Liver (tissue), 9 donors: ENCODE results near the gene IGF1. TPM values are rescaled to one million over a fixed set of nuclear protein-coding genes. Genes with fewer than 3 reads are reported as not detected.

ENCODE experiments used
- DNase-seq: peaks from one replicate; pipeline ENCODE4 v3.0.0-alpha.2; 2017; ENCODE audit warnings: low spot score
- H3K27ac ChIP-seq, 2 donors: one replicate each; pipeline ENCODE4 v1.7.0; 2013; ENCODE audit warnings: inconsistent platforms in 2 of 2, low read length in 2 of 2, control low read depth in 1 of 2, low read depth in 1 of 2, mild to moderate bottlenecking in 1 of 2
- H3K27me3 ChIP-seq, 4 donors: one replicate each; pipeline versions ENCODE4 v1.6.1 to v1.7.0; 2013; ENCODE audit warnings: low read length in 3 of 4, inconsistent platforms in 1 of 4, mild to moderate bottlenecking in 1 of 4, moderate library complexity in 1 of 4; ENCODE audit not compliant: control insufficient read depth in 4 of 4, insufficient read depth in 4 of 4
- H3K36me3 ChIP-seq, 4 donors: one replicate each; pipeline versions ENCODE4 v1.6.1 to v1.7.0; 2013; ENCODE audit warnings: low read length in 3 of 4, mild to moderate bottlenecking in 3 of 4, low read depth in 1 of 4, moderate library complexity in 1 of 4; ENCODE audit not compliant: control insufficient read depth in 4 of 4, insufficient read depth in 3 of 4
- H3K4me1 ChIP-seq, 4 donors: one replicate each; pipeline versions ENCODE4 v1.6.1 to v1.7.0; 2013; ENCODE audit warnings: low read length in 3 of 4, mild to moderate bottlenecking in 3 of 4, moderate library complexity in 1 of 4; ENCODE audit not compliant: control insufficient read depth in 4 of 4, insufficient read depth in 4 of 4
- H3K4me3 ChIP-seq, 3 donors: one replicate each; pipeline versions ENCODE4 v1.6.1 to v1.7.0; 2013; ENCODE audit warnings: low read length in 3 of 3, control low read depth in 1 of 3, low read depth in 1 of 3, mild to moderate bottlenecking in 1 of 3
- H3K9ac ChIP-seq, 2 donors: one replicate each; pipeline ENCODE4 v1.7.0; 2013; ENCODE audit warnings: low read length in 2 of 2, mild to moderate bottlenecking in 2 of 2, moderate library complexity in 2 of 2, control low read depth in 1 of 2, low read depth in 1 of 2
- H3K9me3 ChIP-seq, 4 donors: one replicate each; pipeline versions ENCODE4 v1.6.1 to v1.7.0; 2013; ENCODE audit warnings: low read length in 3 of 4; ENCODE audit not compliant: control insufficient read depth in 4 of 4
- EGR1 ChIP-seq, 2 donors: IDR thresholded peaks; 2 replicates each; pipeline ENCODE4 v1.6.1; 2016 to 2018; ENCODE audit warnings: antibody characterized with exemption in 2 of 2, low read depth in 2 of 2
- FOXA1 ChIP-seq: IDR thresholded peaks from 2 replicates; pipeline ENCODE4 v1.6.1; 2016; ENCODE audit warnings: antibody characterized with exemption
- FOXA2 ChIP-seq: IDR thresholded peaks from 2 replicates; pipeline ENCODE4 v1.6.1; 2016; ENCODE audit warnings: antibody characterized with exemption
- GABPA ChIP-seq, 2 donors: IDR thresholded peaks in 1 of 2; conservative IDR thresholded peaks in 1 of 2; 2 replicates each; pipeline ENCODE4 v1.6.1; 2016; ENCODE audit warnings: antibody characterized with exemption in 2 of 2, mild to moderate bottlenecking in 1 of 2, moderate library complexity in 1 of 2
- HNF4A ChIP-seq, 2 donors: conservative IDR thresholded peaks; 2 replicates each; pipeline ENCODE4 v1.6.1; 2016; ENCODE audit warnings: antibody characterized with exemption in 2 of 2, mild to moderate bottlenecking in 2 of 2
- JUND ChIP-seq, 2 donors: IDR thresholded peaks; 2 replicates each; pipeline ENCODE4 v1.6.1; 2016; ENCODE audit warnings: antibody characterized with exemption in 2 of 2
- NR2F2 ChIP-seq: IDR thresholded peaks from 2 replicates; pipeline ENCODE4 v1.6.1; 2016; ENCODE audit warnings: antibody characterized with exemption
- RAD21 ChIP-seq, 2 donors: IDR thresholded peaks; 2 replicates each; pipeline ENCODE4 v1.6.1; 2016; ENCODE audit warnings: antibody characterized with exemption in 2 of 2, mild to moderate bottlenecking in 2 of 2
- RXRA ChIP-seq, 2 donors: IDR thresholded peaks; 2 replicates each; pipeline ENCODE4 v1.6.1; 2017 to 2018; ENCODE audit warnings: antibody characterized with exemption in 2 of 2, mild to moderate bottlenecking in 1 of 2
- SP1 ChIP-seq: IDR thresholded peaks from 2 replicates; pipeline ENCODE4 v1.6.1; 2018; ENCODE audit warnings: antibody characterized with exemption, mild to moderate bottlenecking
- TAF1 ChIP-seq: conservative IDR thresholded peaks from 2 replicates; pipeline ENCODE4 v1.6.1; 2016; ENCODE audit warnings: antibody characterized with exemption, mild to moderate bottlenecking
- YY1 ChIP-seq: IDR thresholded peaks from 2 replicates; pipeline ENCODE4 v1.6.1; 2016; ENCODE audit warnings: antibody characterized with exemption, mild to moderate bottlenecking
- WGBS: extraction: QIAGEN DNeasy Blood & Tissue Kit; methylation state at CpG from one replicate; pipeline ENCODE4 v1.1.7; 2013; 5-methylcytosine and 5-hydroxymethylcytosine counted together
- polyA plus RNA-seq, 2 donors: library from polyadenylated mRNA; stranded (reverse) in 1 of 2; unstranded in 1 of 2; fragments of 200-250 nt in 1 of 2; fragments of >200 nt in 1 of 2; fragmentation: Nextera tagmentation in 1 of 2; extraction: Ambion mirVana in 1 of 2; gene quantifications; one replicate each; pipeline versions ENCODE4 v1.2.1 to v1.2.3, GENCODE V29; 2013 to 2015
- total RNA-seq, 2 donors: library from RNA; depleted of rRNA; stranded (reverse); fragments of >200 nt; gene quantifications; one replicate each; pipeline ENCODE4 v1.2.3, GENCODE V29; 2014
- TF ChIP-seq, protein P1 (sequence below): fragments of 150-350 bp; IDR thresholded peaks from 2 replicates; pipeline ENCODE4 v1.5.1; 2017; ENCODE audit warnings: improper control_type of control experiment, low read depth, low read length; ENCODE audit not compliant: missing input control
- TF ChIP-seq, protein P2 (sequence below): IDR thresholded peaks from 2 replicates; pipeline ENCODE4 v1.6.1; 2016; ENCODE audit warnings: antibody characterized with exemption, mild to moderate bottlenecking
- TF ChIP-seq, protein P3 (sequence below): IDR thresholded peaks from 2 replicates; pipeline ENCODE4 v1.6.1; 2016; ENCODE audit warnings: antibody characterized with exemption
- TF ChIP-seq, protein P4 (sequence below): IDR thresholded peaks from 2 replicates; pipeline ENCODE4 v1.6.1; 2016; ENCODE audit warnings: antibody characterized with exemption
- donor health status: healthy.
- donor health status: healthy.
- donor health status: healthy.
- donor health status: healthy.
- donor health status: healthy.

Gene IGF1
- total and polyA plus RNA-seq, 4 donors, result 0.61 to 118 (median 33.3) TPM

DNA sequence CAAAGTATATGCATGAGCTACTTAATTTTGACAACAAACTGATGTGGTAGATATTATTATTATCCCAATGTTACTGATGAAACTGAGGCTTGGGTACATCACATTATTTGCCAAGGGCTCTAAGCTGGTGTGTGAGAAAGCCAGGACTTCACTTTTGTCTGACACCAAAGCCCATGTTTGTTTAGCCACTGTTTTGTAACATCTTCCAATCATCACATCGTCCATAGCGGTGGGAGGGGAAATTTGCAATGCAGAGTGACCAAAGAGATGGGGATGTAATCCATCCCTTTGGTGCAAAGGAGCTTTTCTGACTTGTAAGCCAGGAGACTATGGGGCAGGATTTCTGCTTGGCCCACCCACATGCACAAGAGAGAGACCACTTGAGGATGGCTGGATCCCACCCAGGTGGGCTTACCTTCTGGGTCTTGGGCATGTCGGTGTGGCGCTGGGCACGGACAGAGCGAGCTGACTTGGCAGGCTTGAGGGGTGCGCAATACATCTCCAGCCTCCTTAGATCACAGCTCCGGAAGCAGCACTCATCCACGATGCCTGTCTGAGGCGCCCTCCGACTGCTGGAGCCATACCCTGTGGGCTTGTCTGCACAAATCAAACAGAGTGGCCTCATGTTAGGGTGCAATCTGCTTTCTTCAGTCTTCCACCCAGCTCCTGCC is 61.1 kb downstream of the IGF1 start:
- Histone ChIP-seq H3K4me3 (no peak overlapping the region), H3K9me3 (peaks cover 0 to 8% (median 0%) of the 10 kb centered on the region in 4 donors), H3K9ac (no peak overlapping the region), H3K27ac (no peak overlapping the region), H3K27me3 (no peaks in the 10 kb centered on the region), H3K4me1 (peaks cover 3 to 15% (median 9%) of the 10 kb centered on the region in 4 donors), H3K36me3 (peaks cover 0 to 21% (median 19%) of the 10 kb centered on the region in 4 donors)
- no peak for DNase-seq
- TF ChIP-seq, protein P1, sequence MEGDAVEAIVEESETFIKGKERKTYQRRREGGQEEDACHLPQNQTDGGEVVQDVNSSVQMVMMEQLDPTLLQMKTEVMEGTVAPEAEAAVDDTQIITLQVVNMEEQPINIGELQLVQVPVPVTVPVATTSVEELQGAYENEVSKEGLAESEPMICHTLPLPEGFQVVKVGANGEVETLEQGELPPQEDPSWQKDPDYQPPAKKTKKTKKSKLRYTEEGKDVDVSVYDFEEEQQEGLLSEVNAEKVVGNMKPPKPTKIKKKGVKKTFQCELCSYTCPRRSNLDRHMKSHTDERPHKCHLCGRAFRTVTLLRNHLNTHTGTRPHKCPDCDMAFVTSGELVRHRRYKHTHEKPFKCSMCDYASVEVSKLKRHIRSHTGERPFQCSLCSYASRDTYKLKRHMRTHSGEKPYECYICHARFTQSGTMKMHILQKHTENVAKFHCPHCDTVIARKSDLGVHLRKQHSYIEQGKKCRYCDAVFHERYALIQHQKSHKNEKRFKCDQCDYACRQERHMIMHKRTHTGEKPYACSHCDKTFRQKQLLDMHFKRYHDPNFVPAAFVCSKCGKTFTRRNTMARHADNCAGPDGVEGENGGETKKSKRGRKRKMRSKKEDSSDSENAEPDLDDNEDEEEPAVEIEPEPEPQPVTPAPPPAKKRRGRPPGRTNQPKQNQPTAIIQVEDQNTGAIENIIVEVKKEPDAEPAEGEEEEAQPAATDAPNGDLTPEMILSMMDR, result no peak
- TF ChIP-seq YY1 (peak; percentile 77), FOXA2 (peak; percentile 80), RXRA (IDR thresholded peaks at IDR 0.05) (peak in 1 of 2 donors; percentile 60), RAD21 (IDR thresholded peaks at IDR 0.05) (peak in 1 of 2 donors; percentile 28), HNF4A (conservative IDR thresholded peaks at IDR 0.05) (peak in 1 of 2 donors; percentile 63), FOXA1 (peak; percentile 77), NR2F2 (no peak)
- TF ChIP-seq, protein P2, sequence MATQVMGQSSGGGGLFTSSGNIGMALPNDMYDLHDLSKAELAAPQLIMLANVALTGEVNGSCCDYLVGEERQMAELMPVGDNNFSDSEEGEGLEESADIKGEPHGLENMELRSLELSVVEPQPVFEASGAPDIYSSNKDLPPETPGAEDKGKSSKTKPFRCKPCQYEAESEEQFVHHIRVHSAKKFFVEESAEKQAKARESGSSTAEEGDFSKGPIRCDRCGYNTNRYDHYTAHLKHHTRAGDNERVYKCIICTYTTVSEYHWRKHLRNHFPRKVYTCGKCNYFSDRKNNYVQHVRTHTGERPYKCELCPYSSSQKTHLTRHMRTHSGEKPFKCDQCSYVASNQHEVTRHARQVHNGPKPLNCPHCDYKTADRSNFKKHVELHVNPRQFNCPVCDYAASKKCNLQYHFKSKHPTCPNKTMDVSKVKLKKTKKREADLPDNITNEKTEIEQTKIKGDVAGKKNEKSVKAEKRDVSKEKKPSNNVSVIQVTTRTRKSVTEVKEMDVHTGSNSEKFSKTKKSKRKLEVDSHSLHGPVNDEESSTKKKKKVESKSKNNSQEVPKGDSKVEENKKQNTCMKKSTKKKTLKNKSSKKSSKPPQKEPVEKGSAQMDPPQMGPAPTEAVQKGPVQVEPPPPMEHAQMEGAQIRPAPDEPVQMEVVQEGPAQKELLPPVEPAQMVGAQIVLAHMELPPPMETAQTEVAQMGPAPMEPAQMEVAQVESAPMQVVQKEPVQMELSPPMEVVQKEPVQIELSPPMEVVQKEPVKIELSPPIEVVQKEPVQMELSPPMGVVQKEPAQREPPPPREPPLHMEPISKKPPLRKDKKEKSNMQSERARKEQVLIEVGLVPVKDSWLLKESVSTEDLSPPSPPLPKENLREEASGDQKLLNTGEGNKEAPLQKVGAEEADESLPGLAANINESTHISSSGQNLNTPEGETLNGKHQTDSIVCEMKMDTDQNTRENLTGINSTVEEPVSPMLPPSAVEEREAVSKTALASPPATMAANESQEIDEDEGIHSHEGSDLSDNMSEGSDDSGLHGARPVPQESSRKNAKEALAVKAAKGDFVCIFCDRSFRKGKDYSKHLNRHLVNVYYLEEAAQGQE, result peak; percentile 30
- TF ChIP-seq, protein P3, sequence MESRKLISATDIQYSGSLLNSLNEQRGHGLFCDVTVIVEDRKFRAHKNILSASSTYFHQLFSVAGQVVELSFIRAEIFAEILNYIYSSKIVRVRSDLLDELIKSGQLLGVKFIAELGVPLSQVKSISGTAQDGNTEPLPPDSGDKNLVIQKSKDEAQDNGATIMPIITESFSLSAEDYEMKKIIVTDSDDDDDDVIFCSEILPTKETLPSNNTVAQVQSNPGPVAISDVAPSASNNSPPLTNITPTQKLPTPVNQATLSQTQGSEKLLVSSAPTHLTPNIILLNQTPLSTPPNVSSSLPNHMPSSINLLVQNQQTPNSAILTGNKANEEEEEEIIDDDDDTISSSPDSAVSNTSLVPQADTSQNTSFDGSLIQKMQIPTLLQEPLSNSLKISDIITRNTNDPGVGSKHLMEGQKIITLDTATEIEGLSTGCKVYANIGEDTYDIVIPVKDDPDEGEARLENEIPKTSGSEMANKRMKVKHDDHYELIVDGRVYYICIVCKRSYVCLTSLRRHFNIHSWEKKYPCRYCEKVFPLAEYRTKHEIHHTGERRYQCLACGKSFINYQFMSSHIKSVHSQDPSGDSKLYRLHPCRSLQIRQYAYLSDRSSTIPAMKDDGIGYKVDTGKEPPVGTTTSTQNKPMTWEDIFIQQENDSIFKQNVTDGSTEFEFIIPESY, result no peak
- WGBS, result 89% methylated on average over 11 of the region's 11 CpGs

DNA sequence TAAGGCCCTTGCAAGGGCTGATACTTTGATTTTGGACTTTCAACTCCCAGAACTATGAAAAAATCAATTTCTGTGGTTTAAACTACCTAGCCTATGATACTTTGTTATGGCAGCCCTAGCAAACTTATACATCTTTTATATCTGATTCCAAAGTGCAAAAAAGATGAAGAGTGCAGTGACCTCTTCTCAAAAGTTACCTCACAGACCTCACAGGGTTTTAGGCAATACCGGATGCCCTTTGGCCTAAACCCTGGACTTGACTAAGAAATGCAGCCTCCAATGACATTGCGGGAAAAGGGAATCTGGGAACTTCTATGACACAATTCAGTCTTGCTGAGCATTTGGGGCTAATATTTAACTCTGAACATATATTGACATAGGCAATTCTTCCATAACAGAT is 63.3 kb downstream of the IGF1 start:
- no peaks in the 10 kb centered on the region for H3K27me3 ChIP-seq
- H3K9me3 ChIP-seq, result peaks cover 0 to 8% (median 0%) of the 10 kb centered on the region in 4 donors
- H3K4me3 ChIP-seq, result no peak overlapping the region
- no peak for DNase-seq
- peaks cover 0 to 21% (median 19%) of the 10 kb centered on the region in 4 donors for H3K36me3 ChIP-seq
- peaks cover 5 to 26% (median 16%) of the 10 kb centered on the region in 4 donors for H3K4me1 ChIP-seq
- no peak overlapping the region for H3K9ac ChIP-seq
- WGBS, result 37% methylated on average over 2 of the region's 2 CpGs
- H3K27ac ChIP-seq, result peak overlapping the region in 1 of 2 donors; percentile 16
- TF ChIP-seq FOXA1, result peak; percentile 75
- TF ChIP-seq FOXA2, result peak; percentile 88
- TF ChIP-seq NR2F2, result peak; percentile 84
- TF ChIP-seq, protein P2, result peak; percentile 87
- TF ChIP-seq, protein P1, result no peak
- TF ChIP-seq EGR1 (IDR thresholded peaks at IDR 0.05; ENCODE audit: low read depth in 2 of 2), result peak in 1 of 2 donors; percentile 87
- peak in 1 of 2 donors; percentile 62 for TF ChIP-seq GABPA (IDR thresholded peaks at IDR 0.05 in 1 of 2, conservative IDR thresholded peaks at IDR 0.05 in 1 of 2)
- TF ChIP-seq, protein P4, sequence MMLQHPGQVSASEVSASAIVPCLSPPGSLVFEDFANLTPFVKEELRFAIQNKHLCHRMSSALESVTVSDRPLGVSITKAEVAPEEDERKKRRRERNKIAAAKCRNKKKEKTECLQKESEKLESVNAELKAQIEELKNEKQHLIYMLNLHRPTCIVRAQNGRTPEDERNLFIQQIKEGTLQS, result peak; percentile 89
- peak; percentile 94 to 97 for TF ChIP-seq JUND (IDR thresholded peaks at IDR 0.05)
- peak; percentile 96 for TF ChIP-seq SP1
- peak; percentile 93 for TF ChIP-seq YY1
- peak; percentile 99 for TF ChIP-seq RXRA (IDR thresholded peaks at IDR 0.05)
- peak; percentile 64 to 65 for TF ChIP-seq RAD21 (IDR thresholded peaks at IDR 0.05)
- TF ChIP-seq TAF1, result no peak
